Progenitor cell of endocrine pancreas (in vitro differentiated cells): Measurements from ENCODE around the gene CTTNBP2NL. TPM values are rescaled to one million over a fixed set of nuclear protein-coding genes. Genes with fewer than 3 reads are reported as not detected.
A peak's percentile ranks its signal among the peaks of the same experiment; 100 is the strongest.

Source experiments
- DNase-seq: peaks from one replicate; pipeline ENCODE4 v3.0.0; 2021; ENCODE audit warnings: low spot score; ENCODE audit not compliant: unreplicated experiment
- H3K27ac Mint-ChIP-seq: 2 replicates; pipeline ENCODE4 v1.8.0; 2021; ENCODE audit warnings: mild to moderate bottlenecking, moderate library complexity, mixed read lengths
- H3K27me3 Mint-ChIP-seq: 2 replicates; pipeline ENCODE4 v1.8.0; 2021; ENCODE audit warnings: mixed read lengths
- H3K36me3 Mint-ChIP-seq: 2 replicates; pipeline ENCODE4 v1.8.0; 2022; ENCODE audit warnings: mixed read lengths; ENCODE audit not compliant: insufficient read depth
- H3K4me1 Mint-ChIP-seq: 2 replicates; pipeline ENCODE4 v1.8.0; 2021; ENCODE audit warnings: low read depth, mixed read lengths
- H3K4me3 Mint-ChIP-seq: 2 replicates; pipeline ENCODE4 v1.8.0; 2021; ENCODE audit warnings: low read depth, mild to moderate bottlenecking, moderate library complexity, mixed read lengths
- H3K9me3 Mint-ChIP-seq: 2 replicates; pipeline ENCODE4 v1.8.0; 2021; ENCODE audit warnings: low read depth, mixed read lengths
- CTCF ChIP-seq: fragments of 200-600 bp; sonication (generic); IDR thresholded peaks from one replicate; pipeline ENCODE4 v1.5.0; 2021; ENCODE audit warnings: antibody characterized with exemption, mild to moderate bottlenecking; ENCODE audit not compliant: unreplicated experiment
- total RNA-seq: library from RNA; stranded (reverse); gene quantifications from 2 replicates; pipeline ENCODE4 v1.2.1, GENCODE V29; 2021

Gene CTTNBP2NL
- total RNA-seq, 1 donor from 2014 or later, result 46.0 TPM

GRCh38 chr1:112502826-112503225 lies 106.8 kb downstream of the CTTNBP2NL start:
- peaks cover 82% of the 10 kb centered on the region for H3K27me3 Mint-ChIP-seq
- no peaks in the 10 kb centered on the region for H3K36me3 Mint-ChIP-seq
- H3K27ac Mint-ChIP-seq, result no peak overlapping the region
- no peaks in the 10 kb centered on the region for H3K9me3 Mint-ChIP-seq
- peak overlapping the region; percentile 49 for H3K4me3 Mint-ChIP-seq
- no peak for TF ChIP-seq CTCF
- H3K4me1 Mint-ChIP-seq, result no peaks in the 10 kb centered on the region
- no peak for DNase-seq

GRCh38 chr1:112504001-112504660 lies 108.1 kb downstream of the CTTNBP2NL start:
- Mint-ChIP-seq H3K27me3 (peaks cover 82% of the 10 kb centered on the region), H3K4me3 (no peak overlapping the region), H3K4me1 (no peaks in the 10 kb centered on the region), H3K9me3 (no peaks in the 10 kb centered on the region), H3K36me3 (no peaks in the 10 kb centered on the region), H3K27ac (no peak overlapping the region)
- no peak for TF ChIP-seq CTCF
- no peak for DNase-seq

GRCh38 chr1:112504661-112505399 lies 108.8 kb downstream of the CTTNBP2NL start:
- H3K27ac Mint-ChIP-seq, result no peak overlapping the region
- no peaks in the 10 kb centered on the region for H3K36me3 Mint-ChIP-seq
- no peaks in the 10 kb centered on the region for H3K9me3 Mint-ChIP-seq
- no peak for TF ChIP-seq CTCF
- no peaks in the 10 kb centered on the region for H3K4me1 Mint-ChIP-seq
- H3K4me3 Mint-ChIP-seq, result no peak overlapping the region
- peaks cover 82% of the 10 kb centered on the region for H3K27me3 Mint-ChIP-seq
- no peak for DNase-seq

GRCh38 chr1:112505400-112505785 lies 109.4 kb downstream of the CTTNBP2NL start:
- Mint-ChIP-seq H3K9me3 (no peaks in the 10 kb centered on the region), H3K4me1 (no peaks in the 10 kb centered on the region), H3K27me3 (peaks cover 85% of the 10 kb centered on the region), H3K36me3 (no peaks in the 10 kb centered on the region), H3K27ac (no peak overlapping the region), H3K4me3 (no peak overlapping the region)
- DNase-seq, result no peak
- TF ChIP-seq CTCF, result no peak

GRCh38 chr1:112505878-112506277 lies 109.9 kb downstream of the CTTNBP2NL start:
- Mint-ChIP-seq H3K4me3 (no peak overlapping the region), H3K4me1 (no peaks in the 10 kb centered on the region), H3K36me3 (no peaks in the 10 kb centered on the region), H3K9me3 (no peaks in the 10 kb centered on the region), H3K27me3 (peaks cover 89% of the 10 kb centered on the region), H3K27ac (no peak overlapping the region)
- no peak for TF ChIP-seq CTCF
- DNase-seq, result no peak
